ENCODE data around the gene OR13G1.
"Not testable (repeated sequence)": the region's sequence is repeated elsewhere in the genome, so short reads cannot be mapped to it uniquely, and the experiment has no call there.

Gene OR13G1, protein sequence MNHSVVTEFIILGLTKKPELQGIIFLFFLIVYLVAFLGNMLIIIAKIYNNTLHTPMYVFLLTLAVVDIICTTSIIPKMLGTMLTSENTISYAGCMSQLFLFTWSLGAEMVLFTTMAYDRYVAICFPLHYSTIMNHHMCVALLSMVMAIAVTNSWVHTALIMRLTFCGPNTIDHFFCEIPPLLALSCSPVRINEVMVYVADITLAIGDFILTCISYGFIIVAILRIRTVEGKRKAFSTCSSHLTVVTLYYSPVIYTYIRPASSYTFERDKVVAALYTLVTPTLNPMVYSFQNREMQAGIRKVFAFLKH

GRCh38 chr1:247679639-247680038 is at the start of gene OR13G1:
OR13G1 (minus strand) TSS chr1:247679739; CDS start chr1:247673041, 6,698 bp downstream.
- no peak for DNase-seq (ENCODE audit: low read depth, low spot score)

DNA sequence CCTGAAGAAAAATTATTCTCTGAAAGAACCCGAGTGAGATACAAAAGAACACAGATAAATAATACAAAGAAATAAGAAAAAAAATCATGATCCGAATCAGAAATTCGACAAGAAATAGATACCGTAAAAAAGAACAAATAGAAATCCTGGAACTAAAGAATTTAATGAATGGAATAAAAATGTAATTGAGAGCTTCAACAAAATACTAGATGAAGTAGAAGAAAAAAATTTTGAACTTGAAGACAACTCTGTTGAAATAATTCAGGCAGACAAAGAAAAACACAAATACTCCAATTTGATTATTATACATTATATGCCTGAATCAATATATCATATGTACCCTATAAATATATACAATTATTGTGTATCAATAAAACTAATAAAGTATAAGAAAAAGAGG is 41.7 kb upstream of the OR13G1 start:
- DNase-seq (ENCODE audit: low read depth, low spot score): no peak

DNA sequence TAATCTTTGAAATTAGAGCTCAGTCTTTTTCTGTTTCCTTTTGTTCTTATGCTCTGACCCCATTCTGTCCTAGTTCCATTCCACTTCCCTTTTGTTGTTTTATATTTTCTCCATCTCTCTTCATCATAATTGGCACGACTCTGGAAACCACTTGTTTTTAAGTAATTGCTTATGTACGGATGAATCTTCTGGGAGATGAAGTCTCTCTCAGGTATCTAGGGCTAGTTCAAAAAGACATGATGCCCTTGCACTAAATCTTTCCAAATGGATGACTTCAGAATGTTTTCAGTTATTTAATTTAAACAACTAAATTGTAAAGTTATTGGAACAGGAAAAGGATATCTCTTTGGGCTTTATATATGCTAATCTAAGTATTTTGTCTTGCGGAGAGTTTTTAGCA is 37.0 kb upstream of the OR13G1 start, which contains the start of gene OR6F1:
TSS of gene OR6F1 (minus strand) at position 101 of the 400 bp plus-strand sequence. CDS start 3,891 bp downstream, outside the sequence.
- DNase-seq (ENCODE audit: low read depth, low spot score): no peak

DNA sequence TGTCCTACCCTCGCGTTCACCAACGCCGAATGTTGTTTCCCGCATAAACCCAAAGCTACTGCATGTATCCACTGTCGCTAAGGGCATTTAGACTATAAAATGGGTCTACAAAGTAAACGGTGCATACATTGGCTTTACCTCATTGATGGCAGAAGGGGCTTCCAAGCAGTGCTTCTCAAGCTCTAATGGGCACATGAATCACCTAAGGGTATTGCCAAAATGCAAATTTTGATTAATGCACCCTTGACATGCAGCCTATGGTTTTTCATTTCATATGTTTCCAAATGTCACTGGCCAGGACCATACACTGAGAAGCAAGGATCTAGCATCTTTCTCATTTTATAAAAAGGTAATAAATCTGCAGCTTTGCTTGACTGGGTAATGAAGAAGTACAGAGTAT is 34.2 kb upstream of the OR13G1 start:
- DNase-seq (ENCODE audit: low read depth, low spot score): no peak

DNA sequence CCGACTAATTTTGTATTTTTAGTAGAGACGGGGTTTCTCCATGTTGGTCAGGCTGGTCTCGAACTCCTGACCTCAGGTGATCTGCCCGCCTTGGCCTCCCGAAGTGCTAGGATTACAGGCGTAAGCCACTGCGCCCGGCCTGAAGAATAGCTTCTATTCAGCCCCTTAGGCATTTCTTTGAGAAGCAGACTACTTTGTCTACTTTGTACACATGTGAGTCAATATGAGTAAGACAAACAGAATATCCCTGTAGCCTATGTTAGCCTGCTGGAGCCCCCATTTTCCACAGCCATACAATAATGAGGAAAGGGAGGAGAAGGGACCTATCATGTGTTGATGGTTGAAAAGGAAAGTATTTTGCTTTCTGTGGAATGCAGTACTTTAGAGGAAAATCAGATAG is 31.1 kb upstream of the OR13G1 start:
- not testable (repeated sequence) for DNase-seq (ENCODE audit: low read depth, low spot score)

DNA sequence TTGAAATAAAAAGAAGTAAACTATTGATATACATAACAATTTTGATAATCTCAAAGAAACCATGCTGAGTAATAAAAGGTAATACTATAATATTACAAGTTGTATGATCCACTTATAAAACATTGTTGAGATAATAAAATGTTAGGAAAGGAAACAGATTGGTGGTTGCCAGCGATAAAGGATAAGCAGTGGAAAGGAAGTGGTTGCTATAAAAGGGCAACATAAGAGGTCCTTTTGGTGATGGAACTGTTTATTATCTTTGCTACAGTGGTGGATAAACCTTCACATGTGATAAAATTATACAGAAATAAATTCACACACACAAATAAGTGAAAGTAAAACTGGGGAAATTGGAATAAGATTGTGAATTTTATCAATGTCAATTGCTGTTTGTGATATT is 21.8 kb upstream of the OR13G1 start:
- no peak for DNase-seq (ENCODE audit: low read depth, low spot score)

GRCh38 chr1:247681288-247681897 is 1.9 kb upstream of the OR13G1 start:
- DNase-seq (ENCODE audit: low read depth, low spot score): peak; percentile 73

DNA sequence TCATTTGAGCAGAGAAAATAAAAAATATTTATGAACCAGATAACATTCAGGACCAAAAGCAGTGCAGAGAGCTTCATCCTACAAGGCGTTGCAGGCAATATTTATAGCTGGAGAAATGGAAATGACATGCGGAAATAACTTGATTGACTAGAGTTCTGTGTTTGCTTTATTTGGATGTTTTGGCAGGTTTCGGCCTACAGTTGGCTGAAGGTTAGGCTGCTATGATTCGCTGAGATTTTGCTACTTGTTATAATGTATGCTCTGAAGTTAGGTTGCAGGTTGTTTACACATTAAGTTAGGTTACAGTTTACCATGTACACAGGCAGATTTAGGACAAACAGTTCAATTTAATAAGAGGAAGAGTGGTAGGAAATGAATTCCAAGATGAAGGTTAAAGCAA is 632 bp upstream of the OR13G1 start:
- no peak for DNase-seq (ENCODE audit: low read depth, low spot score)

- DNase-seq (ENCODE audit: low read depth, low spot score): no peak
Observed at GRCh38 chr1:247669225-247669624, 10.3 kb downstream of the OR13G1 start.

DNA sequence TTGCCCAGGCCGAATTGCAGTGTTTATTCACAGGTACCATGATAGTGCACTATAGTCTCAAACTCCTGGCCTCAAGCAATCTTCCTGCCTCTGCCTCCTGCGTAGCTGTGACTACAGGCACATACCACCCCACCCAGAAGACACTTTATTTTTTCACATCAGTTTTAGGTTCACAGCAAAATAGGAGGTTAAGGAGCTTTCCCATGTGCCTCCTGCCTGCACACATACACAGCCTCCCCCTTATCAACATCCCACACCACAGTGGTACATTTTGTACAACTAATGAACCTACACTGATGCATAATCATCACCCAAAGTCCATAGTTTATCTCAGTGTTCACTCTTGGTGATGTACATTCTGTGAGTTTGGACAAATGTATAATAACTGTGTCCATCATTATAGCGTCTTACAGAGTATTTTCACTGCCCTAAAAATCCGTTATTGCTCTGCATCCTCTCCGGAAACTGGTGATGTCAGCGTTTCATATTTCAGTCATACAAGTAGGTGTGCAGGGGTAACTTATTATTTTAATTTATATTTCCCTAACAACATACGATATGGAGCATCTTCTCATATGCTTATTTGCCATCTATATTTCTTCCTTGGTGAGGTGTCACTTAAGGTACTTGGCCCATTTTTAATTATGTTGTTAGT is 23.2 kb downstream of the OR13G1 start:
- DNase-seq (ENCODE audit: low read depth, low spot score): no peak

DNA sequence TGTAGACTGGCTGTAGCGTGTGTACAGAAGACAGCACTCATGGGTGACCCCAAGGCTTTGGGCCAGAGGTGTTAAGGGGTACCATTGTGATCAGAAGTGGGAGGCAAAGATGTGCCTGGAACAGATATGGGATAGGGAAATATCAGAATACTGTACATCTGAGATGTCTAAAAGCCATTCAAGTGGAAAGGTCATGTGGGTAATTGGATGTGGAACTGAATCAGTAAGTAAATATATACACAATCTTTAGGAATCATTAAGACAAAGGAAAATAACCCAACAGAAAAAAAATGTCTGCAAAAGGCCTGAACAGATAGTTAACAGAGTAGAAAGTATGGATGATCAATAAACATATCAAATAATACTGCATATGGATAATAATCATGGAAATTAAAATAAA is 26.5 kb downstream of the OR13G1 start:
- no peak for DNase-seq (ENCODE audit: low read depth, low spot score)

GRCh38 chr1:247647864-247648263 is 31.7 kb downstream of the OR13G1 start:
- peak; percentile 67 for DNase-seq (ENCODE audit: low read depth, low spot score)

DNA sequence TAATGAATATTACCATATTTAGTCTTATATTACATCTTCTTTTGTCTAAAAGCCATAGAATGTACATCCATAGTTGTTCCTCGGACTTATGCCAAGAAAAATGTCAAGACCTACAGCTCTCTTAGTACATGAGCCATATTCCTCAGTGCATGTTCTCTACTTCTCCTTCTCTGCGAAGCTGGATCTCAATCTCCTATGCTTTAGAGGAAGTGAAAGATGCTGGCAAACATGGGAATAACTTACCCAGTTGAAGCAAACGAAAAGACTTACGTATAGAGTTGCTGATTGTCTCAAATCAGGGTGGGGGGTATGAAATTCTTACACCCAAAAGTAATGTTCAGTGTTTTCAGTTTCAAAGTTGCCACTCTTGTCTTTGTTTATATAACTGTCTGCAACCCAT is 32.7 kb downstream of the OR13G1 start:
- DNase-seq (ENCODE audit: low read depth, low spot score): no peak

- DNase-seq (ENCODE audit: low read depth, low spot score): no peak
Observed at GRCh38 chr1:247642742-247643141, 36.8 kb downstream of the OR13G1 start.

DNA sequence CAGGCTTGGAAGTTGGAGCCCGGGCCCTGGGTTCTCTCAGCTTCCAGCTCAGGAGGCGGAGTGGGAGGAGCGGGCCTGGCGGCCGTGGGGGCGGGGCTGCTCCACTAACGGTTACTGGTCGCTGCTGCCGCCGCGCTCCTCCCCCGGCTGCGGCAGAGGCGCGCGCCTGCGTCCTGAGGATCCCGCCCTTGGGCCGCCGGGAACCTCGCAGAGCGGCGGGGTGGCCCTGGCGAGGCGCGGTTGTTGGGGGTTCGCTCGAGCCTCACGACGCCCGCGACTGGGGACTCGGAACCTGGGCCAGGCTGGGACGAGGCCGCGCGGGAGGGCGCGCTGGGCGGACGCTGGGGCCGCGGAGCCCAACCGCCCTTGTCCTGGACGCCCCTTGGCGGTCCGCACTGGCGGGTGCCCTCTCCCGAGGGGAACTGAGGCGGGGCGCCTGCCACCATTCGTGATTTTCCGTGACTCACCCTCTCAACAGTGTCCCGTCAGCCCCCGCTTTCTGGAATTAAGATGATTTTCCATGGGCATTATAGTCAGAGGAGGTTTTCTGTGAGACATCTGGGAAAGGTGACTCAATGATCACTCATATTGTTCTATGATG is 40.1 kb downstream of the OR13G1 start:
- DNase-seq (ENCODE audit: low read depth, low spot score): peak; percentile 30

- no peak for DNase-seq (ENCODE audit: low read depth, low spot score)
Observed at GRCh38 chr1:247638781-247639180, 40.8 kb downstream of the OR13G1 start.

DNA sequence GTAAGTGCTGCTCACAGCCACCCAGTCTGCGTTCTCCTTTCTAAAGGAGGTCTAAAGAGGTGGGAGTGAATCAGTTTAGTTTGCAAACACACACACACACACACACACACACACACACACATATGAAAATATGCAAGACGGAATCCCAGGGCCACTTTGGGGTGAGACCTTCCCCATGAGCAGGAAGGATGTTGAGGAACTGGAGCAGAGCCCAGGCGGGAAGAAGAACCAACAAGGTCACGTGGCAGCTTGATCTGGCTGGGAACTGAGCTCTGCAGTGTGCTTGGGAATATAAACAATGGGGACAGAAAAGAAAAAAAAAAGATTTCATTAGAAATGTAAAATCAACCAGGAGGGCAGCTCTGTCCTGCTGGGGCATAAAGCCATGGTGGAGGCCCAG is 41.5 kb downstream of the OR13G1 start:
- DNase-seq (ENCODE audit: low read depth, low spot score): no peak

GRCh38 chr1:247627951-247628350 is 51.6 kb downstream of the OR13G1 start:
- no peak for DNase-seq (ENCODE audit: low read depth, low spot score)

Measured in iPS DF 19.7 (cell line).